Colonic mucosa (tissue), 4 donors: ENCODE measurements around the gene CACNA2D4. TPM values are rescaled to one million over a fixed set of nuclear protein-coding genes. Genes with fewer than 3 reads are reported as not detected.

Source experiments
- DNase-seq: peaks from one replicate; pipeline ENCODE4 v3.0.0-alpha.2; 2020
- H3K27ac ChIP-seq: fragments of 200-600 bp; one replicate; pipeline ENCODE4 v1.8.0; 2021
- H3K27me3 ChIP-seq: fragments of 200-600 bp; one replicate; pipeline ENCODE4 v1.8.0; 2021
- H3K36me3 ChIP-seq: fragments of 200-600 bp; one replicate; pipeline ENCODE4 v1.8.0; 2021
- H3K4me1 ChIP-seq: fragments of 200-600 bp; one replicate; pipeline ENCODE4 v1.8.0; 2021; ENCODE audit warnings: mild to moderate bottlenecking
- H3K4me3 ChIP-seq: fragments of 200-600 bp; one replicate; pipeline ENCODE4 v1.8.0; 2021
- H3K9ac ChIP-seq, 2 donors: one replicate each; pipeline ENCODE4 v1.7.0; 2013; ENCODE audit warnings: control low read depth in 2 of 2, low read depth in 2 of 2, low read length in 2 of 2
- H3K9me3 ChIP-seq: fragments of 200-600 bp; one replicate; pipeline ENCODE4 v1.8.0; 2021
- intact Hi-C: fragments of 100-400 bp; cut with DNase I; formaldehyde crosslinking; loops from one replicate; pipeline ENCODE4 v1.14.1; 2022
- total RNA-seq, 2 donors: library from RNA; stranded (reverse); fragmentation: NEBNext Ultra II Directional in 1 of 2; extraction: Animal tissue kit (Norgen Biotek cat#: 25700) in 1 of 2; gene quantifications; one replicate each; pipeline ENCODE4 v1.2.1, GENCODE V29; 2021
- TF ChIP-seq, protein P1 (sequence below): fragments of 200-600 bp; IDR thresholded peaks from one replicate; pipeline ENCODE4 v1.8.0; 2022; ENCODE audit warnings: antibody characterized with exemption, mild to moderate bottlenecking
- donor health status: healthy.
- donor health status: DM: no; HTN: no; CAD: no.
- donor health status: DM: no; HTN: no; CAD: no.

The CACNA2D4 gene
- total RNA-seq, 2 donors from 2014 or later: 3.3 to 3.7 TPM

GRCh38 chr12:1880153-1880845, 38.2 kb downstream of the CACNA2D4 start:
- Histone ChIP-seq H3K27ac (no peak overlapping the region), H3K4me3 (no peak overlapping the region), H3K36me3 (no peaks in the 10 kb centered on the region), H3K4me1 (no peaks in the 10 kb centered on the region), H3K27me3 (no peaks in the 10 kb centered on the region), H3K9me3 (no peaks in the 10 kb centered on the region), H3K9ac (no peak overlapping the region)
- intact Hi-C loops: no loop called here
- TF ChIP-seq, protein P1, sequence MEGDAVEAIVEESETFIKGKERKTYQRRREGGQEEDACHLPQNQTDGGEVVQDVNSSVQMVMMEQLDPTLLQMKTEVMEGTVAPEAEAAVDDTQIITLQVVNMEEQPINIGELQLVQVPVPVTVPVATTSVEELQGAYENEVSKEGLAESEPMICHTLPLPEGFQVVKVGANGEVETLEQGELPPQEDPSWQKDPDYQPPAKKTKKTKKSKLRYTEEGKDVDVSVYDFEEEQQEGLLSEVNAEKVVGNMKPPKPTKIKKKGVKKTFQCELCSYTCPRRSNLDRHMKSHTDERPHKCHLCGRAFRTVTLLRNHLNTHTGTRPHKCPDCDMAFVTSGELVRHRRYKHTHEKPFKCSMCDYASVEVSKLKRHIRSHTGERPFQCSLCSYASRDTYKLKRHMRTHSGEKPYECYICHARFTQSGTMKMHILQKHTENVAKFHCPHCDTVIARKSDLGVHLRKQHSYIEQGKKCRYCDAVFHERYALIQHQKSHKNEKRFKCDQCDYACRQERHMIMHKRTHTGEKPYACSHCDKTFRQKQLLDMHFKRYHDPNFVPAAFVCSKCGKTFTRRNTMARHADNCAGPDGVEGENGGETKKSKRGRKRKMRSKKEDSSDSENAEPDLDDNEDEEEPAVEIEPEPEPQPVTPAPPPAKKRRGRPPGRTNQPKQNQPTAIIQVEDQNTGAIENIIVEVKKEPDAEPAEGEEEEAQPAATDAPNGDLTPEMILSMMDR: no peak
- peak; percentile 6 for DNase-seq

- intact Hi-C loops: no loop called here
- no peak overlapping the region for H3K4me3 ChIP-seq
- TF ChIP-seq, protein P1: no peak
Measured at GRCh38 chr12:1879633-1880032, 38.8 kb downstream of the CACNA2D4 start.

DNA sequence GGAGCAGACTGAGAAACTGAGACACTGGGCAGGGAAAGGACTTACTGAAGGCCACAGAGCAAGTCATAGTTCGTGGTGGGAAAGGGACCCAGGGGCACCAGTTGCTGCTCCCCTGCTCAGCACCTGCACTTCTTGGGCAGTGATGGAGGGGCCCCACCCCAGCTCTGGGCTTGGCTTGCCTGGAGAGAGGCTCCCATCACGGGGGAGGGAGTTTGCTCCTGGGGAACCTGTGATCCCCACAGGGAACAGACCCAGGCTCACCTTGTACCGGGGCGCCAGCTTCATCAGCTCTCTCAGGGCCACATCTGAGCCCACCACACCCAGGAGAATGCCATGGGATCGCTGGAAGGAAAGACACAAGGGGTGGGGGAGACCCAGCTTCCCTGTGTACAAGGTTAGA, 39.8 kb downstream of the CACNA2D4 start:
- H3K27me3 ChIP-seq: no peaks in the 10 kb centered on the region
- H3K27ac ChIP-seq: no peak overlapping the region
- no peak overlapping the region for H3K4me3 ChIP-seq
- no peak overlapping the region for H3K9ac ChIP-seq
- DNase-seq: peak; percentile 5
- intact Hi-C loops: no loop called here
- no peaks in the 10 kb centered on the region for H3K4me1 ChIP-seq
- TF ChIP-seq, protein P1: no peak
- H3K9me3 ChIP-seq: no peaks in the 10 kb centered on the region
- H3K36me3 ChIP-seq: no peaks in the 10 kb centered on the region

More at GRCh38 chr12:1879633-1880032, 38.8 kb downstream of the CACNA2D4 start:
- H3K27me3 ChIP-seq: no peaks in the 10 kb centered on the region
- no peaks in the 10 kb centered on the region for H3K9me3 ChIP-seq
- H3K4me1 ChIP-seq: no peaks in the 10 kb centered on the region
- no peak for DNase-seq
- no peaks in the 10 kb centered on the region for H3K36me3 ChIP-seq
- no peak overlapping the region for H3K27ac ChIP-seq
- no peak overlapping the region for H3K9ac ChIP-seq

GRCh38 chr12:1878214-1878613, 40.2 kb downstream of the CACNA2D4 start:
- Histone ChIP-seq H3K4me1 (no peaks in the 10 kb centered on the region), H3K9me3 (no peaks in the 10 kb centered on the region), H3K27me3 (no peaks in the 10 kb centered on the region), H3K27ac (no peak overlapping the region), H3K36me3 (no peaks in the 10 kb centered on the region), H3K9ac (no peak overlapping the region), H3K4me3 (no peak overlapping the region)
- peak; percentile 13 for DNase-seq
- intact Hi-C loops: no loop called here
- TF ChIP-seq, protein P1: no peak

- intact Hi-C loops: no loop called here
- DNase-seq: no peak
- TF ChIP-seq, protein P1: no peak
- H3K9ac ChIP-seq: no peak overlapping the region
- no peaks in the 10 kb centered on the region for H3K9me3 ChIP-seq
- no peaks in the 10 kb centered on the region for H3K27me3 ChIP-seq
- no peaks in the 10 kb centered on the region for H3K36me3 ChIP-seq
- no peak overlapping the region for H3K4me3 ChIP-seq
- no peak overlapping the region for H3K27ac ChIP-seq
- H3K4me1 ChIP-seq: no peaks in the 10 kb centered on the region
Measured at GRCh38 chr12:1877169-1877878, 41.1 kb downstream of the CACNA2D4 start.
